ENCODE measurements around the gene FGF10. TPM values are rescaled to one million over a fixed set of nuclear protein-coding genes. Genes with fewer than 3 reads are reported as not detected.

Gene FGF10
- total RNA-seq, 1 donor from 2014 or later = not detected

- H3K27me3 Mint-ChIP-seq (ENCODE audit: unreplicated experiment) = peaks cover 14% of the 10 kb centered on the region
- H3K4me3 Mint-ChIP-seq (ENCODE audit: unreplicated experiment) = no peak overlapping the region
- no peaks in the 10 kb centered on the region for H3K9me3 Mint-ChIP-seq (ENCODE audit: unreplicated experiment)
- no peaks in the 10 kb centered on the region for H3K4me1 Mint-ChIP-seq (ENCODE audit: unreplicated experiment)
- H3K27ac Mint-ChIP-seq (ENCODE audit: unreplicated experiment) = no peak overlapping the region
- TF ChIP-seq, protein P1, sequence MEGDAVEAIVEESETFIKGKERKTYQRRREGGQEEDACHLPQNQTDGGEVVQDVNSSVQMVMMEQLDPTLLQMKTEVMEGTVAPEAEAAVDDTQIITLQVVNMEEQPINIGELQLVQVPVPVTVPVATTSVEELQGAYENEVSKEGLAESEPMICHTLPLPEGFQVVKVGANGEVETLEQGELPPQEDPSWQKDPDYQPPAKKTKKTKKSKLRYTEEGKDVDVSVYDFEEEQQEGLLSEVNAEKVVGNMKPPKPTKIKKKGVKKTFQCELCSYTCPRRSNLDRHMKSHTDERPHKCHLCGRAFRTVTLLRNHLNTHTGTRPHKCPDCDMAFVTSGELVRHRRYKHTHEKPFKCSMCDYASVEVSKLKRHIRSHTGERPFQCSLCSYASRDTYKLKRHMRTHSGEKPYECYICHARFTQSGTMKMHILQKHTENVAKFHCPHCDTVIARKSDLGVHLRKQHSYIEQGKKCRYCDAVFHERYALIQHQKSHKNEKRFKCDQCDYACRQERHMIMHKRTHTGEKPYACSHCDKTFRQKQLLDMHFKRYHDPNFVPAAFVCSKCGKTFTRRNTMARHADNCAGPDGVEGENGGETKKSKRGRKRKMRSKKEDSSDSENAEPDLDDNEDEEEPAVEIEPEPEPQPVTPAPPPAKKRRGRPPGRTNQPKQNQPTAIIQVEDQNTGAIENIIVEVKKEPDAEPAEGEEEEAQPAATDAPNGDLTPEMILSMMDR (IDR thresholded peaks at IDR 0.05) = no peak
- DNase-seq (ENCODE audit: extremely low spot score, unreplicated experiment) = no peak
- H3K36me3 Mint-ChIP-seq (ENCODE audit: unreplicated experiment) = no peaks in the 10 kb centered on the region
Observed at GRCh38 chr5:44336708-44337107, 52.5 kb downstream of the FGF10 start.

- Mint-ChIP-seq H3K36me3 (ENCODE audit: unreplicated experiment) (no peaks in the 10 kb centered on the region), H3K9me3 (ENCODE audit: unreplicated experiment) (no peaks in the 10 kb centered on the region), H3K27ac (ENCODE audit: unreplicated experiment) (no peak overlapping the region), H3K4me3 (ENCODE audit: unreplicated experiment) (no peak overlapping the region), H3K27me3 (ENCODE audit: unreplicated experiment) (peaks cover 10% of the 10 kb centered on the region), H3K4me1 (ENCODE audit: unreplicated experiment) (no peaks in the 10 kb centered on the region)
- no peak for DNase-seq (ENCODE audit: extremely low spot score, unreplicated experiment)
- TF ChIP-seq, protein P1 (IDR thresholded peaks at IDR 0.05) = no peak
Observed at GRCh38 chr5:44334622-44335021, 54.6 kb downstream of the FGF10 start.

GRCh38 chr5:44332285-44332971, 56.8 kb downstream of the FGF10 start:
- no peak for DNase-seq (ENCODE audit: extremely low spot score, unreplicated experiment)
- Mint-ChIP-seq H3K9me3 (ENCODE audit: unreplicated experiment) (no peaks in the 10 kb centered on the region), H3K4me3 (ENCODE audit: unreplicated experiment) (no peak overlapping the region), H3K4me1 (ENCODE audit: unreplicated experiment) (no peaks in the 10 kb centered on the region), H3K36me3 (ENCODE audit: unreplicated experiment) (no peaks in the 10 kb centered on the region), H3K27me3 (ENCODE audit: unreplicated experiment) (peaks cover 5% of the 10 kb centered on the region), H3K27ac (ENCODE audit: unreplicated experiment) (no peak overlapping the region)
- TF ChIP-seq, protein P1 (IDR thresholded peaks at IDR 0.05) = peak; percentile 63

GRCh38 chr5:44331471-44332050, 57.7 kb downstream of the FGF10 start:
- no peaks in the 10 kb centered on the region for H3K9me3 Mint-ChIP-seq (ENCODE audit: unreplicated experiment)
- DNase-seq (ENCODE audit: extremely low spot score, unreplicated experiment) = no peak
- TF ChIP-seq, protein P1 (IDR thresholded peaks at IDR 0.05) = no peak
- H3K36me3 Mint-ChIP-seq (ENCODE audit: unreplicated experiment) = no peaks in the 10 kb centered on the region
- no peak overlapping the region for H3K27ac Mint-ChIP-seq (ENCODE audit: unreplicated experiment)
- no peak overlapping the region for H3K4me3 Mint-ChIP-seq (ENCODE audit: unreplicated experiment)
- H3K4me1 Mint-ChIP-seq (ENCODE audit: unreplicated experiment) = no peaks in the 10 kb centered on the region
- peaks cover 5% of the 10 kb centered on the region for H3K27me3 Mint-ChIP-seq (ENCODE audit: unreplicated experiment)

DNA sequence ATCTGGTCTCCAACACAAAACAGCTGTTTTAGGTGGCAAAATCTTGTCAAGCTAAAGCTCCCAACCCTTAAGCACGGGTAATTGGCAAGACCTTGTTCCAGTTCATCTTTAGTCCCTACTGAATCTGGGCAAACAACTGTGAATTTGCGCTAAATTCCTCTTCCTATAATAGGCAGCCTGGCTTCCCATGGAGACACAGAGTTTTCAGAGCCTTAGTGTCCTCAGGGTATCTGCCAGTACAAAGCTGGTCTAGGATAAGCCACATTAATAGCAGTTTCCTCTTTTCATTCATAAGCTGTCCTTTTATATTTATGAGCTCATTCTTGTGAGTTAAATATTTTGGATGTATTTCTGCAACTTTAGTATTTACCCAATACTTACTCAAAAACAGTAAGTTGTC, 59.5 kb downstream of the FGF10 start:
- TF ChIP-seq, protein P1 (IDR thresholded peaks at IDR 0.05) = no peak
- Mint-ChIP-seq H3K27ac (ENCODE audit: unreplicated experiment) (no peak overlapping the region), H3K27me3 (ENCODE audit: unreplicated experiment) (peaks cover 3% of the 10 kb centered on the region), H3K9me3 (ENCODE audit: unreplicated experiment) (no peaks in the 10 kb centered on the region), H3K4me3 (ENCODE audit: unreplicated experiment) (no peak overlapping the region), H3K36me3 (ENCODE audit: unreplicated experiment) (no peaks in the 10 kb centered on the region), H3K4me1 (ENCODE audit: unreplicated experiment) (no peaks in the 10 kb centered on the region)
- no peak for DNase-seq (ENCODE audit: extremely low spot score, unreplicated experiment)
